ENCODE data around the gene EEF1AKMT3.

The EEF1AKMT3 gene

DNA sequence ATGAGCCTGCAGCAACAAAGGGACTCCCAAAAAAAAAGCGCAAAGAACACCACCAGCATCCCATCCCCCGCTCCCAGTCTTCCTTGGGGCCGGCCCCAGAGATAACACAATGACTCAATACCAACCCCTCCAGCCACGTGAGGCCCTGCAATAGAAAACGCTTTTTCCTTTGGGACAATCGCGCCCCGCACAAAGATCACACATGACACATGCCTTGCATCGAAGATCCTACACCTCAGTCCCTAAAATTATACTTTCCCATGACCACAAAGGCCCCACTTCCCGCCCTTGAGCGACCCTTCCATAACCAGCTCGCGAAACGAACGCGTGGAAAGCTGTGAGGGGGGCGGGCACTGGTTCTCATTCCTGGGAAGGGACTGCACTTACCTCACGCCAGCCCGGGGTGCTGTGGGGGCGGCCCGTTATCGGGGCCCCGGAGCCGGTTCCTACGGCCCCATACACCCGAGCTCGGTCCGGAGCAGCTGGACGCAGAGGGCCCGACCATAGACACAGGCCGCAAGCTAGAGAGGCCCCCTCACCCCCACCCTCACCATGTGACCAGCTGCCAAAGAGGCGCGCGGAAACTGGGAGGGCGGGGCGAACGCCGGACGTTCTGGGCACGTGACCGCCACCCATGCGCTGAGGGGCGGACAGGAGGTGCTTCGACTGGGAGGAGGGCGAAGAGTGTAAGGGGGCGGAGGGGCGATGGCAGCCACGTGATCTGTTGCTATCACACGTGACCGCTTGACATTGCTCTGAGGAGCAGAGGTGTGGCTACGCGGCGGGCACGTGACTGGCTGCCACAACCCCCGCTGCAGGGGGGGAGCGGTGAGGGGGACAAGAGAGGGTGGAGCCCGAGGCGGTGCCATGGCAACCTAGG lies 20.4 kb upstream of the EEF1AKMT3 start, which contains the start of gene CDK4:
TSS of gene CDK4 (minus strand) at position 523 of the 880 bp plus-strand sequence. CDS start 593 bp downstream, outside the sequence.
- DNase-seq = peak; percentile 95 to 99 (median 98)

DNA sequence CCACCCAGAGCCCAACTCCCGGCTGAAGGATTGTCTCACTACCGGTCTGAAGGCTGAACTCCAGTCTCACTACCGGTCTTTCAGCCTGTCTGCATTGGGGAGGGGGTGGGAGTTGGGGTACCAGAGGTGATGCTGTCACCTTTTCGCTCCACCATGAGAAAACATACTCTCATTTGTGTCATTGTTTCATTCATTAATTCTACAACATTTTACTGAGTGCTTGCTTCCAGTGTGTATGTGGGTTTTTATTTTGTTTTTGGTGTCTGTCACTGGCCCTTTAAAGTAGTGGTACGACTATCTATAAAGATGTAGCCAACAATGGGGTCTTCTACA lies 19.8 kb upstream of the EEF1AKMT3 start:
- no peak for DNase-seq

- DNase-seq = no peak
These were observed 18.6 kb upstream of the EEF1AKMT3 start for GRCh38 chr12:57753756-57754337.

GRCh38 chr12:57754411-57755193 lies 17.8 kb upstream of the EEF1AKMT3 start, which contains the start of gene MARCHF9:
Gene MARCHF9 (plus strand): TSS chr12:57755103. CDS start chr12:57755529, 426 bp downstream.
- peak; percentile 75 to 88 (median 80) for DNase-seq

DNA sequence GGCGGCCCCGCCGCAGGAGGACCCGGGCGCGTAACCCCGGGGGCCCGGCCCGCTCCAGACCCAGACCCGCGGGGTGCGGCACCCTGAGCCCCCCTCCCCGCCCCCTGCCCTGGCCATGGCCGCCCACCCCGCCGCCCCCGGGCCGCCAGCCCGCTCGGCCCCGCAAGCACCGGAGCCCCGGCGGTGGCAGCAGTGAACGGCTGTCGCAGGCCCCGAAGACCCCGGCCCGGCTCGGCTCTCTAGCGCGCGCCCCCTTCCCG lies 17.3 kb upstream of the EEF1AKMT3 start:
- no peak for DNase-seq

GRCh38 chr12:57755454-57756372 lies 16.7 kb upstream of the EEF1AKMT3 start:
- peak in 5 of 6 experiments; percentile 19 to 53 (median 38) for DNase-seq

- DNase-seq = peak; percentile 43 to 77 (median 53)
These were observed 15.7 kb upstream of the EEF1AKMT3 start for GRCh38 chr12:57756406-57757341.

GRCh38 chr12:57757771-57758170 lies 14.6 kb upstream of the EEF1AKMT3 start:
- no peak for DNase-seq

- DNase-seq = no peak
These were observed 13.7 kb upstream of the EEF1AKMT3 start for GRCh38 chr12:57758552-57759359.

GRCh38 chr12:57759360-57759980 lies 12.9 kb upstream of the EEF1AKMT3 start:
- DNase-seq = peak in 3 of 6 experiments; percentile 38 to 52 (median 44)

- no peak for DNase-seq
These were observed 11.9 kb upstream of the EEF1AKMT3 start for GRCh38 chr12:57760347-57760982.

DNA sequence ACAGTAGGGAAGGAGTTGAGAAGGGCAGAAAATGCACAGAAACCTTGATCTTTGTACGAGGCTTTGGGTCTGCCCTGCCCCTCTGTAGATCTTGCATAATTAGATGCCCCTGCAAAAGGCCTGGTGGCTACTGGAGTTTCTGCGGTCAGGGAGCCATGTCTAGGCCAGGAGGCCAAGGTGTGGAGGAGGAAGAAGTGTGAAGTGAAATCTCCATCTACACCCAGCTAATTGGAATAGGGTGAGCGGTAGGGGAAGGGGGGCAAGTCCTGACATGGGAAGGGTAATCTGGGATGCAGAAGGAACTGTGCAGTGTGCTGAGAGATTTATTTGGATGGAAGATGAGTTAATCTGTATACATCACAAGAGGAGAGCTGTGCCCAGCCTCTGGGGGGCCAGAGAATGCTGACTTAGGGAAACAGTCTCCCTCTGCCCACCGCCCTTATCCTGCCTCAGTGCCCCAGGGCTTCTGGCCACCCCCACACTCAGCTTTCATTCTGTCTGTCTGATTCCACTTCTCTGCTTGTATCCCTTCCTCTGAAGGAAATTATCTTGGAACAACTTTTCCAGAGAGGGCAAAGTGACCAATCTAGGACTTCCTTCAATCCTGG lies 10.9 kb upstream of the EEF1AKMT3 start:
- DNase-seq = no peak

DNA sequence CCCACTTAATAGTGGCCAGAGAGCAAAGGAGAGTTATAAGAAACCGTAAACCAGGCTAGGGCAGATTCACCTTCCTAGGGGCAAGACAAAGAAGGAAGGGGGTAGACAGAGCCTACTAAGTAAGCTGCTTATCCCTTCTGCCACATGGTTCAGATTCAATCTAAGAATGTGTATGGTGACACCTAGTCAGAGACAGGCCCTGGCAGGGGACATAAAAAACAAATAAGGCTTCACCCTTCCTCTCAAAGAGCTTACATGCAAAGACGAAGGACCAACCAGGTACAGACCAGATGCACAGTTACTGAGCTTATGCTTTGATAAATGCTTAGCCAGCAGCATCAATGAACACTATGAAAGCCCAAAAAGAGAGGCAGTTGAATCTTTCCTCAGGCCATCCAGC lies 10.0 kb upstream of the EEF1AKMT3 start:
- DNase-seq = no peak

DNA sequence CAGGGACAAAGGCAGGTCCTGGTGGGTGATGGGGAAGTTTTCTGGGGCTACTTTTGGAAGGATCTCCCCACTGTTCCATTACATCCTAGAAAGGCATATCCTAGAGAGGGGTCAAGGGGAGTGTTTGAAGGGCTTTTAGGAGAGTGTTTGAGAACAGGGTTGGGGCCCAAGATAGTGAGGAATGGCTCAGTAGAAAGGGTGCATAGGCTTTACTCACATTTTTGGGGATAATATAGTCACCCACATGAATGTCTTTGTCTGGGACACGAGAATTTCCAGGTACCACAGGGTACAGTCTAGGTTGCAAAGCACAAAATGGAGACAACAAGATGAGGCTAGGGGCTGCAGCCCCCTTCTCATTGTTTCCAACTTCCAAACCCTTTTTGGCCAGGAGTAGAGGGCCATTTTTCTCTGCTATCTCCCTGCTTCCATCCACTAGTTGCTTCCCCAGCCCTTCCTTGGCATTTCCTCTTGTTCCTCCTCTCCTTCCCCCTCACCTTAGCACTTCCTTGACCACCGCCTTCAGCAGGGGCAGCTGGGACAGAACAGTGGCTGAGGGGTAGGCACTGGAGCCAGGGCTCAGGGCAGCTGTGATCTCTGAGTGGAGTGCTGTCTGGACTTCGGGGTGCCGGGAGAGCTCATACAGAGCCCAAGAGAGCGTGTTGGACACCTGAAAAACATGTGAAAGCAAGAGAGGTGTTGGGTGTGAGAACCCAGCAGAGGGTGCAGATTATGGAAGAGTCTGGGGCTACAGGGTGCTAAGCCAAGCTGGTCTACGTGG lies 8.3 kb upstream of the EEF1AKMT3 start:
- no peak for DNase-seq

- no peak for DNase-seq
These were observed 7.8 kb upstream of the EEF1AKMT3 start for GRCh38 chr12:57764662-57765002.

DNA sequence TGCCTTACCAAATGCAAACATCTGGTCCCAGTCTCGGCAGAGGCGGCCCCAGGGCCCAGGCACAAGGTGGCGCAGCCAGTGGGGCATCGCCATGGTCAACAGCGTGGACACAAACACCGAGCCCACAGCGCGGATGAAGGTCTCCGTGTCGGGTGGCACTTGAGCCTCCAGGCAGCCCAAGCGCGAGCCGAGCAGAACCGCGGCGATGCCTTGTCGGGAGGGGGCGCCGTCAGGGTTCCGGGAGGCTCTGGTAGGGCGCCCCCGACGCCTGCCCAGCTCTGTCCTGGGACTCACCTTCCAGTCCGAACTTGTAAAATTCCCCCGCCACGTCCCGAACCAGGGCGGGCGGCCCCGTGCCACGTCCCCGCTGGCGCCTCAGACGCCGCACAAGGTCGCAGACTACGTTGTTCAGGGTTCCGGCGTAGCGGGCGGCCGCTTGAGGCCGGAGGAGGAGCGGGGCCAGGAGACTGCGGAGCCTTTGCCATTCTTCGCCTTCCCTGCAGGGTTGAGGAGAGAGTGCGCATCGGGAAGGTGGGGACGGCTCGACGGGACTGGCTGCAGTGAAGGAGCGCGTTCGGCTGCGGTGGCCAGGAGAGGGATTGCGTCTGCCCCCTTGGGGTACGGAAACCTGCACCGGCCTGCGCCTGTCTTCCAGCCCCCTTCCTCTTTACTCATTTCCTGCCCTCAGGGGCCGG lies 7.3 kb upstream of the EEF1AKMT3 start:
- peak in 5 of 6 experiments; percentile 23 to 64 (median 41) for DNase-seq

DNA sequence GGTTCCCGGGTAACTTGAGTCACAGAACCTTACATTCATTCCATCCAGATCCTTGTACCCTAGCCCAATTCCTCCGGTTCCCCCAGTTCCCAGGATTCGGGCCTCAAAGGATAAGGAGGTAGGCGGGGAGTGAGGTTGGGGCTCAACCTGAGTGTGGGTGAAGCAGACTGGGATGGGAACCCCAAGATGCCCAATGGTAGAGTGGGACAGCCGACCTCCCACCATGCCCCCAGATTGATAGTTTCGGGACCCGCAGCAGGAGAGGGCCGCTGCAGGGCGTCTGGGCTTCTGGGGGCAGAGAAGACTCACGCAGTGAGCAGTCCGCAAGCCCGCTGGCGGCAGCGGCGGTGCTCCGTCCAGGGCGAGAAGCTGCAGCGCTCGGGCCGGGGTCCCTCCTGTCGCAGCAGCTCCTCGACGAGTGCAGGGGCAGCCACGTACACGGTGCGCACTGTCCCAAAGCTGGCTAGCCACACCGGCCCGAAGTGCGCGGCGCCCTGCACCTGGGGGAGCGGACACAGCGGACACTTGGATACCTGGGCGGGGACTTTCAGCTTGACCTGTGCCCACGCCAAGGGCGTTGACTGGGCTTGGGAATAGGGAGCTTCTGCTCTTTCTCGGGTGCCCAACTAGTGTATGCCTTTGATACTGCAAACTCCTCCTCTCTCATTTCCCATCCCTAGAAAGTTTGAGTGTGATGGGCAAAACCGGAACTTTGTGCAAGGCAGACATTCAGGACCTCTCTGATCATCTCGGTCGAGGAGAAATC lies 6.5 kb upstream of the EEF1AKMT3 start:
- DNase-seq = no peak

Measured in stimulated activated naive CD4-positive, alpha-beta T cell (primary cell).